Prostate gland (tissue), 2 donors: ENCODE data around the gene FOLR1.

Experiments used
- POLR2A ChIP-seq: fragments of 450-650 bp; IDR thresholded peaks from one replicate; pipeline ENCODE4 v1.6.1; 2016; ENCODE audit warnings: antibody characterized with exemption, mild to moderate bottlenecking
- POLR2AphosphoS5 ChIP-seq: sonication (generic); formaldehyde crosslinking; IDR thresholded peaks from one replicate; pipeline ENCODE4 v1.6.1; 2017; ENCODE audit warnings: antibody characterized with exemption
- TF ChIP-seq, protein P1 (sequence below), 4 experiments: fragments of 200-600 bp in 2 of 4; fragments of 450-650 bp in 2 of 4; sonication (generic) in 2 of 4; IDR thresholded peaks; 1 replicate in 3 of 4; 2 replicates in 1 of 4; pipeline ENCODE4 v1.5.1; 2016 to 2019; ENCODE audit warnings: antibody characterized with exemption in 4 of 4, mild to moderate bottlenecking in 2 of 4, moderate library complexity in 2 of 4

DNA sequence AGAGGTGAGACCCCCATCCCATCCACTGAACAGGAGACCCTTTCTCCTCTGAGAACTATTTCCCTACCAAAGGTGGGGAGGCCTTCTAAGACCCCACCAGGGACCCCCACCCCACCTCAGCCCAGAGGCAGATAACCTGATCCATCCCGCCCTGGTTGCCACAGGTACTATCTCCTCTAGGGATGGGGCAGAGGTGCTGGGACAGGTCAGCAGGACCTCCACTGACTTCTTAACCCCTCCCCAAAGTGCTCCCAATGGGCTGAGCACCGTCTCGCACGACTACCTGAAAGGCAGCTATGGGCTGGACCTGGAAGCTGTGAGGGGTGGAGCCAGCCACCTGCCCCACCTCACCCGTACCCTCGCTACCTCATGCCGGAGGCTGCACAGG lies 36.9 kb downstream of the FOLR1 start:
- TF ChIP-seq, protein P1, sequence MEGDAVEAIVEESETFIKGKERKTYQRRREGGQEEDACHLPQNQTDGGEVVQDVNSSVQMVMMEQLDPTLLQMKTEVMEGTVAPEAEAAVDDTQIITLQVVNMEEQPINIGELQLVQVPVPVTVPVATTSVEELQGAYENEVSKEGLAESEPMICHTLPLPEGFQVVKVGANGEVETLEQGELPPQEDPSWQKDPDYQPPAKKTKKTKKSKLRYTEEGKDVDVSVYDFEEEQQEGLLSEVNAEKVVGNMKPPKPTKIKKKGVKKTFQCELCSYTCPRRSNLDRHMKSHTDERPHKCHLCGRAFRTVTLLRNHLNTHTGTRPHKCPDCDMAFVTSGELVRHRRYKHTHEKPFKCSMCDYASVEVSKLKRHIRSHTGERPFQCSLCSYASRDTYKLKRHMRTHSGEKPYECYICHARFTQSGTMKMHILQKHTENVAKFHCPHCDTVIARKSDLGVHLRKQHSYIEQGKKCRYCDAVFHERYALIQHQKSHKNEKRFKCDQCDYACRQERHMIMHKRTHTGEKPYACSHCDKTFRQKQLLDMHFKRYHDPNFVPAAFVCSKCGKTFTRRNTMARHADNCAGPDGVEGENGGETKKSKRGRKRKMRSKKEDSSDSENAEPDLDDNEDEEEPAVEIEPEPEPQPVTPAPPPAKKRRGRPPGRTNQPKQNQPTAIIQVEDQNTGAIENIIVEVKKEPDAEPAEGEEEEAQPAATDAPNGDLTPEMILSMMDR (IDR thresholded peaks at IDR 0.05): no peak
- no peak for TF ChIP-seq POLR2A
- no peak for TF ChIP-seq POLR2AphosphoS5
